ENCODE measurements around the gene GOLGA3.
"Not testable (repeated sequence)": the region's sequence is repeated elsewhere in the genome, so short reads cannot be mapped to it uniquely, and the experiment has no call there.

GOLGA3 gene

DNA sequence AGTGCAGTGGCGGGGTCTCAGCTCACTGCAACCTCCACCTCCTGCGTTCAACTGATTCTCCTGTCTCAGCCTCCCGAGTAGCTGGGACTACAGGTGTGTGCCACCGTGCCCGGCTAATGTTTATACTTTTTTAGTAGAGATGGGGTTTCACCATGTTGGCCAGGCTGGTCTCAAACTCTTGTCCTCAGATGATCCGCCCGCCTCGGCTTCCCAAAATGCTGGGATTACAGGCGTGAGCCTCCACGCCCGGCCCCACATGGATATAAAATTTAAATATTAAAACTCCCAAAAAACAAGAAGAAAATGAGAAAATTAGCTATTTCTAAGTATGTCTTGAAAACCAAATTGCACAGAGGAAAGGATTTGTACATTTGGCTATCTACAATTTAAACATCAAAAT, 16.0 kb upstream of the GOLGA3 start:
- in situ Hi-C loops (cut with HindIII; ENCODE audit: low sequenced_read_pairs): not testable (repeated sequence)

GRCh38 chr12:132842449-132843045, 13.9 kb upstream of the GOLGA3 start:
- in situ Hi-C loops (cut with HindIII; ENCODE audit: low sequenced_read_pairs): no loop called here

GRCh38 chr12:132841151-132841550, 12.5 kb upstream of the GOLGA3 start:
- in situ Hi-C loops (cut with HindIII; ENCODE audit: low sequenced_read_pairs): no loop called here

DNA sequence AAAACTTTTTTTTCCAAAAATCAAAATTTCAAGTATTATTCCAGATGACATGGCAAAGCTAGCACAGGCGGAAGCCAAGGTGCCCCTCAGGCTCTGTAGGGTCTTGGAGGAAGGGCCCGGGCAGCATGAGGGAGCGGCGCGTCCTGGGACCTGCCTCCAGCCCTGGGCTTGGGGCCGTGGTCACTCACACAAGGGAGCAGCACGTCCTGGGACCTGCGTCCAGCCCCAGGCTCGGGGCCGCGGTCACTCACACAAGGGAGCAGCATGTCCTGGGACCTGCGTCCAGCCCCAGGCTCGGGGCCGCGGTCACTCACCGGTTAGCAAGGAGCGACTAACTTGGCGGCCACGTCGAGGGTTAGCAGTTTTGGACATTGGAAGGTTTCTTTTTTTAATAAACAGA, 11.9 kb upstream of the GOLGA3 start:
- in situ Hi-C loops (cut with HindIII; ENCODE audit: low sequenced_read_pairs): no loop called here

GRCh38 chr12:132839558-132840235, 11.0 kb upstream of the GOLGA3 start:
- in situ Hi-C loops (cut with HindIII; ENCODE audit: low sequenced_read_pairs): no loop called here

DNA sequence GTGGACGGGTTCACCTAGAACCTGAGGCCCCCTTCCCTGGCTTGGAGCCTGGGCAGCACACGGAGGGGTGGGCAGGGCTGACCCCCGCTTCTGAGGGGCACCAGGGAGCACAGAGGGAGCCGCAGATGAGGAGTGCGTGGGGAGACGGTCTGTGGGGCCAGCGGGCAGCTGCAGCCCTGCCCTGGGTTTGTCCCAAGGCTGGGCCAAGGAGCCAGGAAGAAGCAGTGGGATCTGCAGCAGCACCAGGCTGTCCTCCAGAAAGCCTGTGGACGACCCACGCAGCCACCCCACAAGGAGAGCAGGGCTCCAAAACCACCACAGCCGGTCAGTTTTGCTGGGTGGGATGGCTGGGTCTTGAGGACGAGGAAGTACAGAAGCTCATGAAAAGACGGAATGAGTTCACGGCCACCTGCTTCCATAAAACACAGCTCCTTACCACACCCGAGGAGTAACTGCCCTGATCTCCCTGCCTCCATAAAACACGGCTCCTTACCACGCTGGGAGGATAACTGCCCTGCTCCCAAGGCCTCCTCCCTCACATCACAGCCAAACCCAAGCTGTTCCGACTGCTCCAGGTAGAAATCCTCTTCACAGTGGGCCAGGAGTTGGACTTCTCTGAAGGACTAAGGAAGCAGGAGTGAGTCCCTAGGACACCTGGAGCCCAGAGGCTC, 9.9 kb upstream of the GOLGA3 start:
- in situ Hi-C loops (cut with HindIII; ENCODE audit: low sequenced_read_pairs): no loop called here

DNA sequence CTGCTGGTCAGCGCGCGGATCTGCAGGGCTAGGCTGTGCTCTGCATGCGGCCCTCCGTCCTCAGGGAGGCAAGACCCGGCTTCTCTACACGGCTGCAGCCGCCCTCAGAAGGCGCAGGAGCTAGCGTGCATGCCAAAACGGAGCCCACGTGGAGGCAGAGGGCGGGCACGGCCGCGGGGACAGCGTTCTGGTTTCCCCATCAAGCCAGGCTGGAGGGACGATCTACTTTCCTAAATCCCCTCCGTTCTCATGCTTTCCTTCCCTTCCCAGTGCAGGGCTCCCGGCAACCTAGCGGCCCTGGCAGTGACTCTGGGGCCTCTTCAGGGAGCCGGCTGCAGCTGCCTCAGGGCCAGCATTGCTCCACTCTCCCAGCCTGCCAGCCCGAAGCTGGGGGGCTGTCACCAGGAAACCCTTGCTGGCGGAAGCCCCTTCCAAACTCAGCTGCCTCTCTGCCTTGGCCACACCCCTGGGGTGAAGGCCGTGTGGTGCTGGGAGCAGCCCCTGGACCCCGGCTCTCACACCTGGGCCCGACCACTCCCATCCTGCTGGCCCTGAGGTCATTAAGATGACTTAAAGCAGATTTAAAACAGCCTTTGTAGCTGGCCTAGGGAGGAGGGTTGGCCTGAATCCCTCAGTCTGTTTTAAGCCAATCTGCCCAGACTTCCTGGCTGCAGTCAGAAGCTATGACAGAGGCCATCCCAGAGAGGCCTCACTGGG, 9.2 kb upstream of the GOLGA3 start:
- in situ Hi-C loops (cut with HindIII; ENCODE audit: low sequenced_read_pairs): no loop called here

- in situ Hi-C loops (cut with HindIII; ENCODE audit: low sequenced_read_pairs): no loop called here
Measured at GRCh38 chr12:132836795-132837331, 8.2 kb upstream of the GOLGA3 start.

- in situ Hi-C loops (cut with HindIII; ENCODE audit: low sequenced_read_pairs): not testable (repeated sequence)
Measured at GRCh38 chr12:132836230-132836629, 7.6 kb upstream of the GOLGA3 start.

GRCh38 chr12:132835076-132836025, 6.7 kb upstream of the GOLGA3 start:
- in situ Hi-C loops (cut with HindIII; ENCODE audit: low sequenced_read_pairs): no loop called here

DNA sequence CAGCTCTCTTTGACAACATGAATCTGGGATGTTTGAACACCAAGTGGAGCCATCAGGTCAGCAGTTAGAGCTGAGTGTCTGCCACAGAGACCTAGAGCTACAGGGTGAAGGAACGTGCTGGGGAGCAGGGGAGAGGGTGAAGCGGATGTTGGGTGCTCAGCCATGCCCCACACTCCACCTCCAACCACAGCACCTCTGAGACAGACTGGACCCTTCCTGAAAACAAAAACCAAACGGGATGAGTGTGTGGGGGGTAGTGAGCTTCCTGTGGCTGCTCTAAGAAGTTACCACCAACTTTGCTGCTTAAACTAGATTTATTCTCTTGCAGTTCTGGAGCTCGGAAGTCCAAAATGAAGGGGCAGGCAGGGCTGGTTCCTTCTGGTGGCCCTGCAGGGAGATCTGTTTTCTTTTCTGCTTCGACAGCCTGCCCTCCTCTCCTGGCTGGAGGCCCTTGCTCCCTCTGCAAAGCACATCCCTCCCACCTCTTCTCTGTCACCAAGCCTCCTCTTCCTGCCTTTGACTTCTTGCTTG, 5.6 kb upstream of the GOLGA3 start:
- in situ Hi-C loops (cut with HindIII; ENCODE audit: low sequenced_read_pairs): no loop called here

DNA sequence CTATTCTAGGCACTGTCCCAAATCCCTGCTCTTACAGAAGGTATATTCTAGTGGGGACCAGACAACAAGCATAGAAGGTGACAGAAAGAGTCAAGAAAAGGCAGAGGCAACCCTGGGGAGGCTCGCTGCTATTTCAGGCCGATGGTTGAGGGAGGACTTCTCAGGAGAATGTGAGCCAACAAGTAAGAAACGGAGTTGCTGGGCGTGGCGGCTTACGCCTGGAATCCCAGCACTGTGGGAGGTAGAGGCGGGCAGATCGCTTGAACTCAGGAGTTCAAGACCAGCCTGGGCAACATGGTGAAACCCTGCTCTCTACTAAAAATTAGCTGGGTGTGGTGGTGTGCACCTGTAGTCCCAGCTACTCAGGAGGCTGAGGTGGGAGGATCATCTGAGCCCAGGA, 4.7 kb upstream of the GOLGA3 start:
- in situ Hi-C loops (cut with HindIII; ENCODE audit: low sequenced_read_pairs): no loop called here

GRCh38 chr12:132831771-132832170, 3.1 kb upstream of the GOLGA3 start:
- in situ Hi-C loops (cut with HindIII; ENCODE audit: low sequenced_read_pairs): no loop called here

GRCh38 chr12:132827763-132828703, 636 bp downstream of the GOLGA3 start:
- in situ Hi-C loops (cut with HindIII; ENCODE audit: low sequenced_read_pairs): no loop called here

DNA sequence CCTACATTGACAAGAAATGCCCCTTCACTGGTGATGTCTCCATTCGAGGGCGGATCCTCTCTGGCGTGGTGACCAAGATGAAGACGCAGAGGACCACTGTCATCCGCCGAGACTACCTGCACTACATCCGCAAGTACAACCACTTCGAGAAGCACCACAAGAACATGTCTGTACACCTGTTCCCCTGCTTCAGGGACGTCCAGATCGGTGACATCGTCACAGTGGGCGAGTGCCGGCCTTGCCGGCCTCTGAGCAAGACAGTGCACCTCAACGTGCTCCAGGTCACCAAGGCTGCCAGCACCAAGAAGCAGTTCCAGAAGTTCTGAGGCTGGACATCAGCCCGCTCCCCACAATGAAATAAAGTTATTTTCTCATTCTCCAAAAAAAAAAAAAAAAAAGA, 2.8 kb downstream of the GOLGA3 start:
- in situ Hi-C loops (cut with HindIII; ENCODE audit: low sequenced_read_pairs): no loop called here

GRCh38 chr12:132825089-132825488, 3.6 kb downstream of the GOLGA3 start:
- in situ Hi-C loops (cut with HindIII; ENCODE audit: low sequenced_read_pairs): no loop called here

DNA sequence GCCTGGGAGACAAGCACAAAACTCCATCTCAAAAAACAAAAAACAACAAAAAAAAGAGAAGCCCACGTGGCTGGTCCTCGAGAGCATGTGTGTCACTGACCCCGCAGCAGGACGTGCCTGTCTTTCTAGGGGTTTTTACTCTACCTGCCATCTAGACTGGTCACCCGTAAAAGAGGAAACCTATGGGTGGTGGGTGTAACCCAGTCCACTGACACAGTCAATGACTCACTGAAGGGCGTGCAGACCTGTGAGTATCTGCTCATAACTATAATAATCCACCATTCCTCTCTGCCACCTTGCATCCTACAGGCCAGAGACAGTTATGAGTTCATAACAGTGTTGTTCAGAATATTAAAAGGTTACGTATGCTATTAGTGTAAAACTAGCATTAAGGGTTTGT, 4.6 kb downstream of the GOLGA3 start:
- in situ Hi-C loops (cut with HindIII; ENCODE audit: low sequenced_read_pairs): no loop called here

DNA sequence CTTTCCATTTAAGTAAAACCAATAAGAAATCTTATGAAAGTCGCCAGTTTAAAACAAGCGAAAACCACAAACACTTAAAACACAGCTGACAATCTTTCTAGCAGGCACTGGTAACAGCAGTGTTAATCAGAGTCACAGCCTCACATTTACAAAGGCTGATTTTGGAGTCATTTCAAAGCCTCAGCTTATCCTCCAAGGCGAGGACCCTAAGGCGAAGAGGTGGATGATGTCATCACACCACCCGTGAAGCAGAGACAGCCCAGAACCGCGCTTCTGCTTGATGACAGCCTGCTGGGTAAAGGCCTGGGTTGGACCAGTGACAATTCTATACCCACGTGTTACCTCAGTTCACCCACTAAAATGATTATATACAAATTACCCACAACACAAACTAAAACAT, 10.1 kb downstream of the GOLGA3 start:
- in situ Hi-C loops (cut with HindIII; ENCODE audit: low sequenced_read_pairs): loop anchor here (10.0 kb wide), 1 partner anchor 74 kb away; no protein-coding TSS in a partner anchor

GRCh38 chr12:132814232-132814631, 14.4 kb downstream of the GOLGA3 start:
- in situ Hi-C loops (cut with HindIII; ENCODE audit: low sequenced_read_pairs): loop anchor here (10.0 kb wide), 1 partner anchor 69 kb away; no protein-coding TSS in a partner anchor
